HepG2 (cell line): Measurements from ENCODE around the gene FRMD8. TPM values are rescaled to one million over a fixed set of nuclear protein-coding genes. Genes with fewer than 3 reads are reported as not detected.

Experiments
- BCL3 ChIP-seq: sonication (generic); formaldehyde crosslinking; IDR thresholded peaks from 2 replicates; pipeline ENCODE4 v1.5.1; 2020; ENCODE audit warnings: mild to moderate bottlenecking, missing genetic modification reagents, moderate library complexity
- DRAP1 ChIP-seq: IDR thresholded peaks from 2 replicates; pipeline ENCODE4 v1.6.1; 2016; ENCODE audit warnings: missing genetic modification reagents, missing compliant biosample characterization
- ESRRA ChIP-seq: sonication (generic); formaldehyde crosslinking; IDR thresholded peaks from 2 replicates; pipeline ENCODE4 v1.5.1; 2020; ENCODE audit warnings: mild to moderate bottlenecking, low read depth, missing genetic modification reagents
- ETS1 ChIP-seq: sonication (generic); formaldehyde crosslinking; IDR thresholded peaks from 2 replicates; pipeline ENCODE4 v1.4.0; 2020; ENCODE audit warnings: missing genetic modification reagents
- GFI1 ChIP-seq: sonication (generic); formaldehyde crosslinking; IDR thresholded peaks from 2 replicates; pipeline ENCODE4 v1.5.0; 2020; ENCODE audit warnings: missing genetic modification reagents, mild to moderate bottlenecking, borderline replicate concordance
- GTF3A ChIP-seq: sonication (generic); formaldehyde crosslinking; conservative IDR thresholded peaks from 2 replicates; pipeline ENCODE4 v1.4.0; 2020; ENCODE audit warnings: mild to moderate bottlenecking, missing genetic modification reagents
- HMG20B ChIP-seq: conservative IDR thresholded peaks from 2 replicates; pipeline ENCODE4 v1.6.1; 2016; ENCODE audit warnings: missing genetic modification reagents, missing compliant biosample characterization
- MED13 ChIP-seq: sonication (generic); formaldehyde crosslinking; IDR thresholded peaks from 2 replicates; pipeline ENCODE4 v1.5.0; 2020; ENCODE audit warnings: missing genetic modification reagents
- PAWR ChIP-seq: sonication (generic); formaldehyde crosslinking; IDR thresholded peaks from 2 replicates; pipeline ENCODE4 v1.4.0; 2020; ENCODE audit warnings: missing genetic modification reagents, mild to moderate bottlenecking, borderline replicate concordance
- RCOR2 ChIP-seq: IDR thresholded peaks from 2 replicates; pipeline ENCODE4 v1.6.1; 2016; ENCODE audit warnings: missing biosample characterization, missing genetic modification reagents
- RFX1 ChIP-seq: fragments of 450-650 bp; IDR thresholded peaks from 2 replicates; pipeline ENCODE4 v1.6.1; 2017
- ZFYVE20 ChIP-seq: sonication (generic); formaldehyde crosslinking; IDR thresholded peaks from 2 replicates; pipeline ENCODE4 v1.8.0; 2023; ENCODE audit warnings: low read depth, mild to moderate bottlenecking, moderate library complexity, missing genetic modification reagents, borderline replicate concordance
- ZKSCAN5 ChIP-seq: sonication (generic); formaldehyde crosslinking; IDR thresholded peaks from 2 replicates; pipeline ENCODE4 v1.5.1; 2020; ENCODE audit warnings: mild to moderate bottlenecking, missing genetic modification reagents
- ZNF225 ChIP-seq: sonication (generic); formaldehyde crosslinking; IDR thresholded peaks from 2 replicates; pipeline ENCODE4 v1.4.0; 2020; ENCODE audit warnings: mild to moderate bottlenecking, missing genetic modification reagents
- ZNF510 ChIP-seq: sonication (generic); formaldehyde crosslinking; IDR thresholded peaks from 2 replicates; pipeline ENCODE4 v1.4.0; 2020; ENCODE audit warnings: low read depth, mild to moderate bottlenecking, missing genetic modification reagents
- ZNF562 ChIP-seq: sonication (generic); formaldehyde crosslinking; IDR thresholded peaks from 2 replicates; pipeline ENCODE4 v1.8.0; 2022; ENCODE audit warnings: missing genetic modification reagents, borderline replicate concordance
- ZNF619 ChIP-seq: sonication (generic); formaldehyde crosslinking; IDR thresholded peaks from 2 replicates; pipeline ENCODE4 v1.4.0; 2020; ENCODE audit warnings: mild to moderate bottlenecking, missing genetic modification reagents
- ZNF703 ChIP-seq: sonication (generic); formaldehyde crosslinking; IDR thresholded peaks from 2 replicates; pipeline ENCODE4 v1.5.1; 2020; ENCODE audit warnings: missing genetic modification reagents, mild to moderate bottlenecking, moderate library complexity, borderline replicate concordance
- ZNF777 ChIP-seq: sonication (generic); formaldehyde crosslinking; IDR thresholded peaks from 2 replicates; pipeline ENCODE4 v1.4.0; 2020; ENCODE audit warnings: missing genetic modification reagents
- polyA plus RNA-seq, 8 experiments: library from polyadenylated mRNA; depleted of rRNA in 3 of 8; stranded (reverse) in 7 of 8; unstranded in 1 of 8; fragments of >200 nt; fragmentation: Illumina TruSeq in 4 of 8; extraction: Trizol in 4 of 8; gene quantifications; 2 replicates each; pipeline versions ENCODE4 v1.2.1 to v1.2.3, GENCODE V29; 2011 to 2016; ENCODE audit warnings: low read depth in 4 of 8, missing spikeins in 1 of 8, mixed read lengths in 1 of 8; ENCODE audit not compliant: insufficient read depth in 1 of 8
- total RNA-seq, 5 experiments: library from RNA; depleted of rRNA; stranded (reverse); fragments of >200 nt; fragmentation: Illumina TruSeq; extraction: Trizol; gene quantifications; 2 replicates each; pipeline ENCODE4 v1.2.3, GENCODE V29; 2016; ENCODE audit warnings: low read depth in 1 of 5
- TF ChIP-seq, protein P1 (sequence below): sonication (generic); formaldehyde crosslinking; IDR thresholded peaks from 2 replicates; pipeline ENCODE4 v1.5.0; 2020; ENCODE audit warnings: mild to moderate bottlenecking, missing genetic modification reagents
- TF ChIP-seq, protein P2 (sequence below): IDR thresholded peaks from 2 replicates; pipeline ENCODE4 v1.6.1; 2016

Gene FRMD8
- total and polyA plus RNA-seq, 2 of the 13 experiments (the other 11 are each of a cell fraction or from before 2014, with no cell fraction given), result 5.8 to 20.6 TPM

DNA sequence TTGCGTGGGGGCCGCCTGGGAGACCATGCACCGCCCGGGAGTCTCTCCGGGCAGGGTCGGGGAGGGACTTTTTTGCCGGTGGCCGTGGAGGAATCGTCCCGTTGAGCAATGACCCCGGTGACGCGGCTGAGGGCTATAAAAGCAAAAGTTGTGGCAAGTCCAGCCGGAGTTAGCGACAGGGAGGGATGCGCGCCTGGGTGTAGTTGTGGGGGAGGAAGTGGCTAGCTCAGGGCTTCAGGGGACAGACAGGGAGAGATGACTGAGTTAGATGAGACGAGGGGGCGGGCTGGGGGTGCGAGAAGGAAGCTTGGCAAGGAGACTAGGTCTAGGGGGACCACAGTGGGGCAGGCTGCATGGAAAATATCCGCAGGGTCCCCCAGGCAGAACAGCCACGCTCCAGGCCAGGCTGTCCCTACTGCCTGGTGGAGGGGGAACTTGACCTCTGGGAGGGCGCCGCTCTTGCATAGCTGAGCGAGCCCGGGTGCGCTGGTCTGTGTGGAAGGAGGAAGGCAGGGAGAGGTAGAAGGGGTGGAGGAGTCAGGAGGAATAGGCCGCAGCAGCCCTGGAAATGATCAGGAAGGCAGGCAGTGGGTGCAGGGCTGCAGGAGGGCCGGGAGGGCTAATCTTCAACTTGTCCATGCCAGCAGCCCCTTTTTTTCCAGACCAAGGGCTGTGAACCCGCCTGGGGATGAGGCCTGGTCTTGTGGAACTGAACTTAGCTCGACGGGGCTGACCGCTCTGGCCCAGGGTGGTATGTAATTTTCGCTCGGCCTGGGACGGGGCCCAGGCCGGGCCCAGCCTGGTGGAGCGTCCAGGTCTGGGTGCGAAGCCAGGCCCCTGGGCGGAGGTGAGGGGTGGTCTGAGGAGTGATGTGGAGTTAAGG, 36.4 kb downstream of the FRMD8 start, which contains the start of gene NEAT1 (continued):
- TF ChIP-seq ZNF562 (CRISPR knock-in tag) (peak; percentile 80; the same call in 1 of the 2 replicates), RFX1 (no peak; the same call in 1 of the 2 replicates), HMG20B (CRISPR knock-in tag) (peak; percentile 76; the same call in 1 of the 2 replicates), RCOR2 (no peak), ETS1 (CRISPR knock-in tag) (peak; percentile 94), DRAP1 (peak; percentile 93), ZNF225 (CRISPR knock-in tag) (no peak), ZNF703 (CRISPR knock-in tag) (peak; percentile 53), ZNF619 (CRISPR knock-in tag) (no peak), ZFYVE20 (CRISPR knock-in tag) (peak; percentile 92; the same call in 1 of the 2 replicates), ZNF777 (peak; percentile 18), BCL3 (CRISPR knock-in tag) (peak; percentile 41; the same call in 1 of the 2 replicates), GTF3A (CRISPR knock-in tag) (0 out of 2 replicates have a peak, but pooled peaks have one; percentile 19), ZKSCAN5 (no peak), ZNF510 (no peak; the same call in none of the 2 replicates), ESRRA (CRISPR knock-in tag) (0 out of 2 replicates have a peak, but pooled peaks have one; percentile 39), MED13 (peak; percentile 99), GFI1 (peak; percentile 79), PAWR (CRISPR knock-in tag) (no peak)
- TF ChIP-seq, protein P1, sequence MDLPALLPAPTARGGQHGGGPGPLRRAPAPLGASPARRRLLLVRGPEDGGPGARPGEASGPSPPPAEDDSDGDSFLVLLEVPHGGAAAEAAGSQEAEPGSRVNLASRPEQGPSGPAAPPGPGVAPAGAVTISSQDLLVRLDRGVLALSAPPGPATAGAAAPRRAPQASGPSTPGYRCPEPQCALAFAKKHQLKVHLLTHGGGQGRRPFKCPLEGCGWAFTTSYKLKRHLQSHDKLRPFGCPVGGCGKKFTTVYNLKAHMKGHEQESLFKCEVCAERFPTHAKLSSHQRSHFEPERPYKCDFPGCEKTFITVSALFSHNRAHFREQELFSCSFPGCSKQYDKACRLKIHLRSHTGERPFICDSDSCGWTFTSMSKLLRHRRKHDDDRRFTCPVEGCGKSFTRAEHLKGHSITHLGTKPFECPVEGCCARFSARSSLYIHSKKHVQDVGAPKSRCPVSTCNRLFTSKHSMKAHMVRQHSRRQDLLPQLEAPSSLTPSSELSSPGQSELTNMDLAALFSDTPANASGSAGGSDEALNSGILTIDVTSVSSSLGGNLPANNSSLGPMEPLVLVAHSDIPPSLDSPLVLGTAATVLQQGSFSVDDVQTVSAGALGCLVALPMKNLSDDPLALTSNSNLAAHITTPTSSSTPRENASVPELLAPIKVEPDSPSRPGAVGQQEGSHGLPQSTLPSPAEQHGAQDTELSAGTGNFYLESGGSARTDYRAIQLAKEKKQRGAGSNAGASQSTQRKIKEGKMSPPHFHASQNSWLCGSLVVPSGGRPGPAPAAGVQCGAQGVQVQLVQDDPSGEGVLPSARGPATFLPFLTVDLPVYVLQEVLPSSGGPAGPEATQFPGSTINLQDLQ, result peak; percentile 86
- TF ChIP-seq, protein P2, sequence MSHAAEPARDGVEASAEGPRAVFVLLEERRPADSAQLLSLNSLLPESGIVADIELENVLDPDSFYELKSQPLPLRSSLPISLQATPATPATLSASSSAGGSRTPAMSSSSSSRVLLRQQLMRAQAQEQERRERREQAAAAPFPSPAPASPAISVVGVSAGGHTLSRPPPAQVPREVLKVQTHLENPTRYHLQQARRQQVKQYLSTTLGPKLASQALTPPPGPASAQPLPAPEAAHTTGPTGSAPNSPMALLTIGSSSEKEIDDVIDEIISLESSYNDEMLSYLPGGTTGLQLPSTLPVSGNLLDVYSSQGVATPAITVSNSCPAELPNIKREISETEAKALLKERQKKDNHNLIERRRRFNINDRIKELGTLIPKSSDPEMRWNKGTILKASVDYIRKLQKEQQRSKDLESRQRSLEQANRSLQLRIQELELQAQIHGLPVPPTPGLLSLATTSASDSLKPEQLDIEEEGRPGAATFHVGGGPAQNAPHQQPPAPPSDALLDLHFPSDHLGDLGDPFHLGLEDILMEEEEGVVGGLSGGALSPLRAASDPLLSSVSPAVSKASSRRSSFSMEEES (CRISPR knock-in tag), result no peak; the same call in none of the 2 replicates
